ENCODE measurements around the gene BCL7C.

BCL7C gene

DNA sequence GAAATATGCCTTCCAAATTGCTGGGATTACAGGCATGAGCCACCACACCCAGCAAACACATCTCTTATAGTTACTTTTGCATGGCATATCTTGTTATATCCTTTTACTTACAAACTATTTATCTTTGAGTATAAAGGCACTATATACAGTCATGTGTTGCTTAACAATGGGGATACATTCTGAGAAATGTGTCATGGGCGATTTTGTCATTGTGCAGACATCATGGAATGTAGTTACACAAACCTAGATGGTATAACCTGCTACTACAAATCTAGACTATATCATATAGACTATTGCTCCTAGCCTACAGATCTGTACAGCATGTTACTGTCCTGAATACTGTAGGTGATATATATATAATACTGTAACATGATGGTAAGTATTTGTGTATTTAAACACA lies 43.6 kb downstream of the BCL7C start:
- H4K20me1 ChIP-seq: no peaks in the 10 kb centered on the region
- H3K27ac ChIP-seq: no peak overlapping the region
- no peak for TF ChIP-seq Cebpa-rat (IDR thresholded peaks at IDR 0.05)
- no peak overlapping the region for H3K4me2 ChIP-seq
- no peak overlapping the region for H3K9ac ChIP-seq
- no peak overlapping the region for H3K4me3 ChIP-seq
- H3K9me3 ChIP-seq: no peaks in the 10 kb centered on the region
- peaks cover 3% of the 10 kb centered on the region for H3K4me1 ChIP-seq
- H3K36me3 ChIP-seq: peaks cover 3% of the 10 kb centered on the region
- no peaks in the 10 kb centered on the region for H3K27me3 ChIP-seq

DNA sequence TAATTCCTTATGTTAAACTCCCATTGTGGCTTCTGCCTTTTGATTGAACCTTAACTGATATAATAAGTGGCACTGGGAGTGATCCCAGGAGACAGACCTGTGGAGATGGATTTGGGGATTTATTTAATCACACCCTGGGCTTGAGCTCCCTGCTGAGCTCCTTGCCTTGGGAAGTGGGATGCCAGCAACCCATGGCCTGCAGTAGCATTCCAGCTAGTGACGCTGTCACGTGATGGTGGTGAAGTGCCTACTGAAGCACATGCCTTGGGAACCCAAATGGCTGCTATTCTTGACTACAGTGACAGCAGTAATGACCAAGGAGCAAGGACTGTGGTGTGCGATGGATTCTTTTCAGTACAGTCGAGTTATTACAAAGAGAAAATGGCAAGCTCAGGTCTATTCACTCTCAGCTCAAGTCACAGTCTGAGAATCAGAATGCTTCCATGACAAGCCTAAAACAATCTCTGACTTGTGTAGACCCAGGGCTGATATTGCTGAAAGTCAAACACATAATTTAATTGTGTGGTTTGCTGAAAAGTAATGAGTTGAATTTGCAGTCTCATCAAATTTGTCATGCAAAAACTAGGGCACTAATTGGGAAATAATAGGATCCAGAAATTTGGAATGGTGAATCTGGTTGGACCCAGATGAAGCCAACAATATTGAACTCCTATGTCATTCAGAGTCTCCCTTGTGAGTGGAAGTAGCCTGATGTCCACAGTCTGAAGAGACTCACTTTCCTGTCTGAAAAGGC lies 47.1 kb downstream of the BCL7C start:
- Histone ChIP-seq H3K4me1 (peaks cover 14% of the 10 kb centered on the region), H3K4me2 (no peak overlapping the region), H3K9ac (no peak overlapping the region), H4K20me1 (no peaks in the 10 kb centered on the region), H3K27me3 (no peaks in the 10 kb centered on the region), H3K4me3 (no peak overlapping the region), H3K27ac (no peak overlapping the region), H3K36me3 (no peaks in the 10 kb centered on the region), H3K9me3 (no peaks in the 10 kb centered on the region)
- no peak for TF ChIP-seq Cebpa-rat (IDR thresholded peaks at IDR 0.05)

DNA sequence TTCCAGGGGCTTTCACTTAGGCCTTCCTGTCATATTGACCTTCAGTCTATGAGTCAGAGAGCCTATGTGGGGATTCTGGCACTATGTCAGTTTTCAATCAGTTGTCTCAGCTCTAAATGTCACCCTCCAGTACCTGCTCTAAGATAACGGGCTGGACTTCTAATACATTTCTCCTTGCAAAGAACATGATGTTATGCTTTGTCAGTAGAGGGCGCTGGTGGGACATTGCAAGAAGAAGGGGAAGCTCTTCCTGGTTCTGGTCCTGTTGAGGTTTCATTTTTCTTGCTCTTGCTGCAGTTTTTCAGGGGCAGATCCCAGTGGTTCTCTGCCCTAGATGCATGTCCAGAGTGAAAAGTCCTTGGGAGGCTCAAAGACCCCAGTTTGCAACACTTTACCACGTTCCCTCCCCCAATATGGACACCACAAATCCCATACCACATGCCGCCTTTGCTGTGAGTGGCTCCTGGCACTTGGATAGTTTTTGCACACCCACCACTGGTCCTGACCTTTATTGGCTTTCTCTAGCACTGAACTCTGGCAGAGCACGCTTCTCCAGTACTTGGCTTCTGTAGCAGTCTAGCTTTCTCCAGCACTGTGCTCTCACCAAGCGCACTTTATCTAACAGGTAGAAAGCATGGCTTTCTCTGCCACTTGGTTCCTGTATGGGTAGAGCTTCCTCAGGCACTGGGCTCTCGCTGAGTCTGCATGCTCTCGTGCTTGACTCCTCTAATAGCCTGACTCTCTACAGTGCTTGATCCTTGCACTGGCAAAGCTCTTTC lies 49.0 kb downstream of the BCL7C start:
- Histone ChIP-seq H3K36me3 (no peaks in the 10 kb centered on the region), H3K27ac (peak overlapping the region; percentile 55; the same call in 1 of the 2 replicates), H3K9me3 (no peaks in the 10 kb centered on the region), H3K9ac (peak overlapping the region; percentile 42; the same call in 1 of the 2 replicates), H3K4me2 (peak overlapping the region; percentile 72), H4K20me1 (no peaks in the 10 kb centered on the region), H3K4me1 (peaks cover 14% of the 10 kb centered on the region), H3K27me3 (no peaks in the 10 kb centered on the region), H3K4me3 (no peak overlapping the region)
- TF ChIP-seq Cebpa-rat (IDR thresholded peaks at IDR 0.05): no peak

DNA sequence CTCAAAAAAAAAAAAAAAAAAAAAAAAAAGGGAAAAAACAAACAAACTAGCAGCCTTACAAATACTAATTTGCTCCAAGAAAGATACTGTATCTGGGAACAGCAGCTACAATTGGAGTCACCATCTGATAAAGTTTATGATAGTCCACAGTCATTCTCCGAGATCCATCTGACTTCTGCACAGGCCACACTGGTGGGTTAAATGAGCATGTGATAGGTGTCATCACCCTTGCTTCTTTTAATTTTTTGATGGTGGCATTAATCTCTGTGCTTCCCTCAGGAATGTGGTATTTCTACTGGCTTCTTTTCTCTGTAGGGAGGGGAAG lies 49.6 kb downstream of the BCL7C start:
- Histone ChIP-seq H3K9me3 (no peaks in the 10 kb centered on the region), H3K4me2 (peak overlapping the region; percentile 72; the same call in 1 of the 2 replicates), H3K36me3 (no peaks in the 10 kb centered on the region), H3K4me1 (peaks cover 14% of the 10 kb centered on the region), H3K9ac (peak overlapping the region; percentile 42; the same call in 1 of the 2 replicates), H3K27ac (no peak overlapping the region), H3K27me3 (no peaks in the 10 kb centered on the region), H4K20me1 (no peaks in the 10 kb centered on the region), H3K4me3 (no peak overlapping the region)
- TF ChIP-seq Cebpa-rat (IDR thresholded peaks at IDR 0.05): no peak

DNA sequence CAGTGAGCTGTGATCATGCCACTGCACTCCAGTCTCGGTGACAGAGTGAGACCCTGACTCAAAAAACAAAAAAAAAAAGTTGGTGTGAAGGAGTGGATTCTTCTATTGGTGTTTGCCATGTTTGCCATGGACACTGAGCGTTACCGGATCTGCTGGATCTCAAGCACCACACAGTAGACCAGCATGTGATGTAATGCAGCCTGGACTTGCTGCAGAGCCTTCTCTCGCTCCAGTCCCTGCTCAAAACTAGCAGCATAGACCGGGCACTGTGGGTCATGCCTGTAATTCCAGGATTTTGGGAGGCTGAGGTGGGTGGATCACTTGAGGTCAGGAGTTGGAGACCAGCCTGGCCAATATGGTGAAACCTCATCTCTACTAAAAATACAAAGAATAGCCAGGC lies 50.4 kb downstream of the BCL7C start:
- TF ChIP-seq Cebpa-rat (IDR thresholded peaks at IDR 0.05): no peak
- no peaks in the 10 kb centered on the region for H3K27me3 ChIP-seq
- H3K4me1 ChIP-seq: peaks cover 14% of the 10 kb centered on the region
- H3K36me3 ChIP-seq: no peaks in the 10 kb centered on the region
- H3K4me3 ChIP-seq: no peak overlapping the region
- H4K20me1 ChIP-seq: no peaks in the 10 kb centered on the region
- H3K9me3 ChIP-seq: no peaks in the 10 kb centered on the region
- H3K4me2 ChIP-seq: no peak overlapping the region
- no peak overlapping the region for H3K9ac ChIP-seq
- no peak overlapping the region for H3K27ac ChIP-seq

DNA sequence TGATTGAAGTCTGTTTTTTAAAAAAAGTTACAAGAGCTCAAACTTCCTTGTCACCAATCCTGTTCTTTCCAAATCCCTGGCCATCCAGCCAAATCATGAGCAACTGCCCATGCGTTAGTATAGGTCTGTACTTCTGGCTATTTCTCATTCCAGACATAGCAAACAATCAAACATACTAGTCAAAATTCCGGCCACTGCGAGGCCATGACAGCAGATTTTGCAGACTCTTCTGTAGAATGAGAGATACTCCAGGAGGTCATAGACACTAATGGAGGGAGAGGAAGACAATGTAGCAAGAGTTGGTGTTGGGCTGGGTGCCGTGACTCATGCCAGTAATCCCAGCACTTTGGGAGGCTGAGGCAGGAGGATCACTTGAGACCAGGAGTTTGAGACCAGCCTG lies 50.9 kb downstream of the BCL7C start:
- H3K27ac ChIP-seq: no peak overlapping the region
- H3K9ac ChIP-seq: no peak overlapping the region
- no peaks in the 10 kb centered on the region for H3K27me3 ChIP-seq
- no peaks in the 10 kb centered on the region for H3K36me3 ChIP-seq
- no peak for TF ChIP-seq Cebpa-rat (IDR thresholded peaks at IDR 0.05)
- H3K4me3 ChIP-seq: no peak overlapping the region
- H3K4me2 ChIP-seq: no peak overlapping the region
- H4K20me1 ChIP-seq: no peaks in the 10 kb centered on the region
- peaks cover 14% of the 10 kb centered on the region for H3K4me1 ChIP-seq
- H3K9me3 ChIP-seq: no peaks in the 10 kb centered on the region

DNA sequence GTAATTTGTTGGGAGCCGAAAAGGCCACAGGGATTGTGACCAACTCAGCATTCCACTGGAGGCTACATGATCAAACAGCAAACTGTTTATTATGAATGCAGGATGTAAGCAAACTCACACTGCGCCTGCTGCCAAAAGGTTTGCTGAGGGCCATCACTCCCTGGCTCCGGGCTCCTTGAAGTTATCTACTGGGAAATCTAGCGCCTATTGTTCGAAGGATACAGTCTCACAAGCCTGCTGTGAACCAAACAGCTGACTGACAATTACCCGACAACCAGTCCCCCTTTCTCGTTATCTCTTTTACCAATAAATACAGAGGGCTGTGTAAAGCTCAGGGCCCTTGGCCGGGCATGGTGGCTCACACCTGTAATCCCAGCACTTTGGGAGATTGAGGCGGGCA lies 52.5 kb downstream of the BCL7C start:
- no peak overlapping the region for H3K4me3 ChIP-seq
- no peaks in the 10 kb centered on the region for H4K20me1 ChIP-seq
- H3K4me2 ChIP-seq: no peak overlapping the region
- H3K9me3 ChIP-seq: no peaks in the 10 kb centered on the region
- H3K27me3 ChIP-seq: no peaks in the 10 kb centered on the region
- no peak overlapping the region for H3K9ac ChIP-seq
- no peak overlapping the region for H3K27ac ChIP-seq
- no peaks in the 10 kb centered on the region for H3K36me3 ChIP-seq
- peaks cover 14% of the 10 kb centered on the region for H3K4me1 ChIP-seq
- TF ChIP-seq Cebpa-rat (IDR thresholded peaks at IDR 0.05): no peak

DNA sequence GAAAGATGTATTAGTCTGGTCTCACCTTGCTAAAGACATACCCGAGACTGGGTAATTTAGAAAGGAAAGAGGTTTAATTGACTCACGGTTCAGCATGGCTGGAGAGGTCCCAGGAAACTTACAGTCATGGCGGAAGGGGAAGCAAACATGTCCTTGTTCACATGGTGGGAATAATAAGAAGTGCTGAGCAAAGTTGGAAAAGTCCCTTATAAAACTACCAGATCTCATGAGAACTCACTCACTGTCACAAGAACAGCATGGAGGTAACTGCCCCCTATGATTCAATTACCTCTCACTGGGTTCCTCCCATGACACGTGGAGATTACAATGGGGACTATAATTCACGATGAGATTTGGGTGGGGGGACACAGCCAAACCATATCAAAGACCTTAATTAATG lies 53.3 kb downstream of the BCL7C start:
- no peaks in the 10 kb centered on the region for H3K9me3 ChIP-seq
- no peak overlapping the region for H3K9ac ChIP-seq
- H3K4me1 ChIP-seq: peaks cover 14% of the 10 kb centered on the region
- no peak for TF ChIP-seq Cebpa-rat (IDR thresholded peaks at IDR 0.05)
- H3K36me3 ChIP-seq: no peaks in the 10 kb centered on the region
- no peak overlapping the region for H3K4me2 ChIP-seq
- no peak overlapping the region for H3K27ac ChIP-seq
- H3K27me3 ChIP-seq: no peaks in the 10 kb centered on the region
- H3K4me3 ChIP-seq: no peak overlapping the region
- no peaks in the 10 kb centered on the region for H4K20me1 ChIP-seq

DNA sequence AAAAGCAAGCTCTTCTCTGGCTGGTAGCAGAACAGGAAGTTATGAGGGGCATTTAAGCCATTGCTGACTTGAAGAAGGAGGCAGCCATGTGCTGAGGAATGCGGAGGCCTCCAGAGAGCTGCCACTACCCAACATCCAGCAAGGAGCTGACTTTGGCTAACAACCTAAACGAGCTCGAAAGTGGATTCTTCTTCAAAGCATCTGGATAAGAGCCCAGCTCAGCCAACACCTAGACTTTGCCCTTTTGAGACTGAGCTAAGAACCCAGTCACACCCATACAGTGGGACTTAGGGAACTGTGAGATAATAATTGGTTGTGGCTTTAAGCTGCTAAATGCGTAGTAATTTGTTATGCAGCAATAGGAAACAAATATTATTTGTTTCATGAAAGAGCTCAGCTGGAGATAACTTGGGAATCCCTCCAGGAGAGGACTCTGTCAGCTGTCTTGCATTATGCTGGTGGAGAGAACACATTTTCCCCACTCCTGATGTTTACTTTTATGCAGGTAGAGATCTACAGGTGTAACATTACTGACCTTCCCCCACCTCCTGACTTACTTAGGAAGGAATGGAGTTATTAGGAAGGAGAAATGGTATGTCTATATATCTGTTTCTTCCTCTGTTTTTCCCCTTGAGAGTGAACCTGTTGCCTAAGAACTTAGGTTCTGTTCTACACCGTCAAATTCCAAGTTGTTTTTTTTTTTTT lies 54.2 kb downstream of the BCL7C start:
- Histone ChIP-seq H3K27me3 (no peaks in the 10 kb centered on the region), H3K4me3 (no peak overlapping the region), H3K4me2 (no peak overlapping the region), H3K9ac (no peak overlapping the region), H3K9me3 (no peaks in the 10 kb centered on the region), H3K36me3 (peaks cover 2% of the 10 kb centered on the region; the same call in 1 of the 2 replicates), H3K4me1 (peaks cover 5% of the 10 kb centered on the region), H4K20me1 (no peaks in the 10 kb centered on the region), H3K27ac (no peak overlapping the region)
- no peak for TF ChIP-seq Cebpa-rat (IDR thresholded peaks at IDR 0.05)
